Measurements from ENCODE around the gene GRK2. TPM values are rescaled to one million over a fixed set of nuclear protein-coding genes. Genes with fewer than 3 reads are reported as not detected.
A peak's percentile ranks its signal among the peaks of the same experiment; 100 is the strongest.

GRK2 gene
- total and polyA plus RNA-seq, 2 of the 13 experiments (the other 11 are each of a cell fraction or from before 2014, with no cell fraction given) = 31.3 to 42.4 TPM

- TF ChIP-seq POLR2AphosphoS2 (IDR thresholded peaks at IDR 0.05; ENCODE audit: low read depth, low read length) (no peak), ZNF883 (CRISPR knock-in tag; IDR thresholded peaks at IDR 0.05; ENCODE audit: not compliant biosample characterization) (peak; percentile 64), MLLT10 (CRISPR knock-in tag; IDR thresholded peaks at IDR 0.05) (no peak), ARNT (IDR thresholded peaks at IDR 0.05) (no peak), CSRNP2 (CRISPR knock-in tag; conservative IDR thresholded peaks at IDR 0.05; ENCODE audit: low read depth) (no peak), SMC3 (IDR thresholded peaks at IDR 0.05; ENCODE audit: low read length) (no peak), ZNF597 (CRISPR knock-in tag; IDR thresholded peaks at IDR 0.05) (no peak), ZIK1 (CRISPR knock-in tag; IDR thresholded peaks at IDR 0.05; ENCODE audit: borderline replicate concordance, low read depth) (0 out of 2 replicates have a peak, but pooled peaks have one; percentile 26), KLF9 (CRISPR knock-in tag; IDR thresholded peaks at IDR 0.05; ENCODE audit: low read depth) (no peak), SUZ12 (IDR thresholded peaks at IDR 0.05; ENCODE audit: low read depth, low read length) (no peak), ETS1 (CRISPR knock-in tag; IDR thresholded peaks at IDR 0.05) (no peak), ISX (CRISPR knock-in tag; conservative IDR thresholded peaks at IDR 0.05) (no peak), ZNF607 (CRISPR knock-in tag; IDR thresholded peaks at IDR 0.05; ENCODE audit: borderline replicate concordance) (0 out of 2 replicates have a peak, but pooled peaks have one; percentile 60), PRPF4 (IDR thresholded peaks at IDR 0.05; ENCODE audit: low read depth, low read length, poor library complexity, severe bottlenecking) (no peak), RELA (CRISPR knock-in tag; IDR thresholded peaks at IDR 0.05) (no peak), ZSCAN12 (CRISPR knock-in tag; IDR thresholded peaks at IDR 0.05) (no peak), ZNF101 (CRISPR knock-in tag; IDR thresholded peaks at IDR 0.05; ENCODE audit: borderline replicate concordance, low read depth) (no peak), ZNF280D (CRISPR knock-in tag; IDR thresholded peaks at IDR 0.05) (peak; percentile 69; the same call in 1 of the 2 replicates)
These were observed 1.2 kb downstream of the GRK2 start (continued) for GRCh38 chr11:67267188-67268080.

Measured in HepG2 (cell line).